ENCODE results near the gene CPTP.

The CPTP gene

DNA sequence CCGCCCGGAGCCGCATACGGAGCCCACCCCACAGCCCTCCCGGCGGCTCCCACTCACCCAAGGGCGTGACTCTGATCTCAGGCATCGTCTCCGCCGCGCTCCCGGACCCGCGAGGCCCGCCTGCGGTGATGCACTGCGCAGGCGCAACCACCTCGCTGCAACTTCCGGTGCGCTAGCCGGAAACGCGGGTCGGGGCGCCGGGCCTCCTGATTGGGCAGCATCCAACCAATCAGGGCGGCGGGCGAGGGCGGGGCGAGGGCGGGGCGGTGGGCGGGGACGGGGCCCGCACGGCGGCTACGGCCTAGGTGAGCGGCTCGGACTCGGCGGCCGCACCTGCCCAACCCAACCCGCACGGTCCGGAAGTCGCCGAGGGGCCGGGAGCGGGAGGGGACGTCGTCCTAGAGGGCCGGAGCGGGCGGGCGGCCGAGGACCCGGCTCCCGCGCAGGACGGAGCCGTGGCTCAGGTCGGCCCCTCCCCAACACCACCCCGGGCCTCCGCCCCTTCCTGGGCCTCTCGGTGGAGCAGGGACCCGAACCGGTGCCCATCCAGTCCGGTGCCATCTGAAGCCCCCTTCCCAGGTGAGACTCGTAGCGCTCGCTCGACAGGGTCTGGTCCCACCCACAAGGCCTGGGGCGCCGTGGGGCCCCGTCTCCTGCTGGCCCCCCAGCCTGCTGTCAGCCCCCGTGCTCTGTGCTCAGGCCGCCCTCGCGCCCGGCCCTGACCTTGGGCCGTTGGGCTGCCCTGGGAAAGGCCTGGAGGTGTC, at the start of gene CPTP, which contains the start of gene INTS11:
TSS of gene CPTP (plus strand) at position 279 of the 764 bp plus-strand sequence. CDS start 2,109 bp downstream, outside the sequence.
TSS of gene INTS11 (minus strand) at position 137 of the 764 bp plus-strand sequence. CDS start at position 85, 52 bp downstream.
- DNase-seq, result peak; percentile 86

DNA sequence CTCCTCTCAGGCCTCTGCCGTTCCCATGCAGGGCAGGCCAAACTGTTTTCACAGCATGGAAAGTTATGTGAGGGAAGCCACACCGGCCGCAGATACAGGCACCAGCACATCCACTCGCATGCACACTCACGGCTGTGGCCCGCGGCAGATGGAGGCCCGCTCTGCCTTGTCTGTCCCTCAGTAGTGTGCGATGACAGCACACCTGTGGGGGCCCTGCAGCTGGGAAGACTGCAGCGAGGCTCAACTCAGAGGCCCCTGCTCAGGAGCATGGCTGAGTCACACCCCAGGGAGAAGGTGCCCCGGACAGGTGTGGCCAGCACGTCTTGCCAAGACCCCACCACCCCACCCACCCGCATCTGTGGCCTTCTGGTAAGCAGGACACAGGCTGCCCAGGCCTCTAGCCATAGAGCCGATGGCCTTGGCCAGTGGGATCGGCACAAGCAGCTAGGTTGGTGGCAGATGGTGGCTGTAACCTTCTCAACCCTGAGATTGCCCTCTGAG, 49.6 kb upstream of the CPTP start:
- DNase-seq, result no peak

DNA sequence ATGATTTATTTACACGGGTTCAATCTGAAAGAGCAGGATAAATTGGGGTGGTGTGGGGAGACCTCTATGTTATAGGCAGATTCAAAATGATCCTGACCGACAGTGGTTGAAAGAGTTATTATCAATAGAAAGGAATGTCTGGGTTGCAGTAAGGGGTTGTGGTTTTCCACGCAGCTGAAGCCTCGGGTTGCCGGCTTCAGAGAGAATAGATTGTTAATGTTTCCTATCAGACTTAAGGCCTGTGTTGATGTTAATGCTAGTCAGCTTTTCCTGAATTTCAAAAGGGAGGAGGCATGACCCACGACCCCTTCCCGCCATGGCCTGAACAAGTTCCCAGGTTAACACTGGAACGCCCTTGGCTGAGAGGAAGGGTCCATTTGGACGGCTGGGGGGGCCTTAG, 48.8 kb upstream of the CPTP start:
- DNase-seq, result no peak

GRCh38 chr1:1278620-1279019, 46.0 kb upstream of the CPTP start:
- no peak for DNase-seq

GRCh38 chr1:1279028-1279427, 45.6 kb upstream of the CPTP start:
- no peak for DNase-seq

DNA sequence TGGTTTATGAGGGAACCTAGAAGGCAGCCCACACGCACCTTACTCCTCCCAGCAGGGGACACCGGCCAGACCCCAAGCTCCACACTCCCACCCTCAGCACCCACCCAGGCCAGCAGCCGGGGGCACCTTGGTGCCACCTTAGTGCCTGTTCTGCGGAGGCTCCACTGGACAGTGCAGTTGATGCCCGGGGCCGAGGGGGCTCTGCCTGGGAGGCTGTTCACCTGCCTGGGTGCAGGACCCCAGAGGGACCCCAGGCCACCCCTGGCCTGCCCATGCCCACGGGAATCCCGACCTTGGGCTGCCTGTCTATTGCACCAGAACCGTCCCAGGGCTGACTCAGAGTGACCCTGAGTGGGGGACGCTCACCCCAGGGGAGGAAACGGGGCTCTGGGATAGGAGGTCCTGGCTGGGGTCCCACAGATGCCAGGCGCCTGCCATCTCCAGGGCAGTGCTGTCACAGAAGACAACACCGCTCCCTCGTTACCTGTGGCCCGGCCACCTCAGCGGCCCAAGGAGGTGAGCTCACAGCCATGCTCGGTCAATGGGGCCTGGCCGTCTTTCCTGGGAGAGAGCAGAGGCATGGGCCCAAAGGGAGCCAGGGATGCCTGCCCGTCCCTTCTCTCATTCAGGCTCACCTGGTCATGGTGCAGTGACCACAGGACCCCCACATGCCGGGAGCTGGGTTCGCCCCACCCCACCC, 43.7 kb upstream of the CPTP start:
- DNase-seq, result no peak

DNA sequence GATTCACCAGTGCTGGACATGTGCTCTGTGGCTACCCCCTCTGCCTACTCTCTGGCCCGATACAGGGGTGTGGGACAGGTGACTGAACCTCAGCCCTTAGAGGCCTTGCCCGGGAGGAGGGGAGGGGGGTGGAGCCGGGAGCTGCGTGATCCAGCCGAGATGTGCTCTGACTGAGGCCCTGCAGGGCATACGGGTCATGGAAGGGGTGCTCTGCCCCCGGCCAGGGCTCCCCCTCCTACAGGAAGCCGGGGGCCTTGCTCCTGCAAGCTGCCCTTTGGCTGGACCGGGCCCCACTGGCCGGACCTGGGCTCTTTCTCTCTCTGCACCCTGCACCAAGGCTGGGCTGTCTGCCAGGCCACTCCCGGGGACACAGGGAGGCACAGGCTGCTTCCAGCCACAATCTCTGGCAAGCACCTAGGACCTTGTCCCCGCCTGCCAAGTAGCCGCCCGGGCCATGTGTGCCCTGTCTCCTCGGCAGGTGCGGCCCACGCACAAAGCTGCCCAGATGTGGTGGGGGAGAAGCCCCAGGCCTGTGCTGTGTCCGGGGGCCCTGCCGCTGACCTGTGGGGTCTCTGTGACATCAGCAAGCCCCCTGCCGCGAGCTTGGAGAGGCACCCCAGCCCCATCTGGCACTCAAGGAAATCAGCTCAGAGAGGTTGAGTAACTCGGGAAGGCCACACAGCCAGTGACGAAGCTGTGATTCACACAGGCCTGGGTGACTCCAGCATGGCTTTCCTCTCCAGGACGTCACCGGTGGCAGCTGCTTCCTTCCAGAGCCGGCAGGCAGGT, 42.9 kb upstream of the CPTP start:
- no peak for DNase-seq

- no peak for DNase-seq
Measured at GRCh38 chr1:1282998-1283397, 41.6 kb upstream of the CPTP start.

DNA sequence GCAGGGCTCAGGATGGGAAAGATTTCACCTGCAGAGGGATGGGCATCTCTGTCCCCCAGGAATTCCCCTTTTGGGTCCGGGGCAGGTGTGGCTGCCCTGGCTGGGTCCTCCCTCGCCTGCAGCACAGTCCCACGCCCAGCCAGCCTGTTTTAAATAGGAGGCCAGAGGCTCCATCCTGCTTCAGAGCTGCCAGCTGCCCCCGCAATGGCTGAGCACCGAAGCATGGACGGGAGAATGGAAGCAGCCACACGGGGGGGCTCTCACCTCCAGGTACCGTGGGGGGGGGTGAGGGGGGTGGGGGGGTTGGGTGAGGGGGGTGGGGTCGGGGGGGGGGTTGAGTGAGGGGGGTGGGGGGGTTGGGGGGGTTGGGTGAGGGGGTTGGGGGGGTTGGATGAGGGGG, 40.8 kb upstream of the CPTP start:
- no peak for DNase-seq

DNA sequence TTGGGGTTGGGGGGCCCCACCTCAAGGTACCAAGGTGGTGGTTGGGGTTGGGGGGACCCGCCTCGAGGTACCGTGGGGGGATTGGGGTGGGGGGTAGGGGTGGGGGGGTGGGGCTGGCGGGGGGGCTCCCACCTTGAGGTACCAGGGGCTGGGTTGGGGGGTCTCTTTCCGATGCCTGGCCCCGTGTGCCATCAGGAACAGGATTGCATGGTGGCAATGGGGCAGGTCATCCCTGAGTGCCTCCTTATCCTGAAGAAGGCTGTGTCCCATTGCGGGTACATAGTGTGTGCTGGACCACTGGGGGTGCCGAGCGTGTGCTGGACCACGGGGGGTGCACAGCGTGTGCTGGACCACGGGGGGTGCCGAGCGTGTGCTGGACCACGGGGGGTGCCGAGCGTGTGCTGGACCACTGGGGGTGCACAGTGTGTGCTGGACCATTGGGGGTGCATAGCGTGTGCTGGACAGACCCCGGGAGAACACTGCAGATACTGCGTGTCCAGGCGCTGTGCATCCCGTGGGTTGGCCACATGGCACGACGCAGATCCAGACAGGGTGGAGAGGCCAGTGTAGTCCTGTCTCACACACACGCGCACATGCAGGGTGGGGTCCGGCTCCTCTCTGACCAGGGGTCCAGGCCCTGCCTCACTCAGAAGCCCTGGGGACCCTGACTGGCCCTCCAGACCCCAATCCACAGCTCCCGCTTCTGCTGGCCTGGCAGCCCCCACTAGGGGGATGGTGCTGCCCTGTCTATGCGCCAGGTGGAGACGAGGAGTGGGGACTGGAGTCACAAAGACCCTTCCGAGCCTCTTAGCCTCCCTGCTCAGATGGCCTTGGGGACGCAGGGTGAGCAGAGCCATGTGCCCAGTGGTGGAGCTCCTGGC, 40.1 kb upstream of the CPTP start:
- no peak for DNase-seq

DNA sequence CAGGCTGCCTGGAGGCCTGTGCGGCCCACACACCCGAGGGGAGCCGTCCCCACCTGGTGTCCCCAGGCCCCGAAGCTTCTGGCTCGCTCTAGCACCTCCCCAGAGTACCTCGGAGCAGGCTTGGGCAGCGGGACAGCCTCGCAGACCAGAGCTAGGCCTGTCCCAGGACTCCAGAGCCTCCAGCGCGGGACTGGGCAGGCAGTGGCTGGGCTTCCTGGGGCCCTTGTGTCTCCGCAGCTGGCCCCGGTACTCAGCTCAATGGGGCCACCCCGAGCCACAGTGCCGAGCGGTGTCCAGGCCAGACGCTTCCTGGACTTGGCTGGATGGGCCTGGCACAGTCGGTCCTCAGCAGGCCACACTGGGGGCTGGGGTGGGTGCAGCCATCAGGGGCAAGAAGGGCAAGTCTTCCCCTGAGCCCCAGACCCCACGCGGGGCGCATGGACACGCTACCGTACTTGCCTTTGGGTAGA, 39.5 kb upstream of the CPTP start:
- no peak for DNase-seq

GRCh38 chr1:1285611-1286311, 38.8 kb upstream of the CPTP start:
- no peak for DNase-seq

GRCh38 chr1:1286313-1287261, 38.0 kb upstream of the CPTP start:
- no peak for DNase-seq

DNA sequence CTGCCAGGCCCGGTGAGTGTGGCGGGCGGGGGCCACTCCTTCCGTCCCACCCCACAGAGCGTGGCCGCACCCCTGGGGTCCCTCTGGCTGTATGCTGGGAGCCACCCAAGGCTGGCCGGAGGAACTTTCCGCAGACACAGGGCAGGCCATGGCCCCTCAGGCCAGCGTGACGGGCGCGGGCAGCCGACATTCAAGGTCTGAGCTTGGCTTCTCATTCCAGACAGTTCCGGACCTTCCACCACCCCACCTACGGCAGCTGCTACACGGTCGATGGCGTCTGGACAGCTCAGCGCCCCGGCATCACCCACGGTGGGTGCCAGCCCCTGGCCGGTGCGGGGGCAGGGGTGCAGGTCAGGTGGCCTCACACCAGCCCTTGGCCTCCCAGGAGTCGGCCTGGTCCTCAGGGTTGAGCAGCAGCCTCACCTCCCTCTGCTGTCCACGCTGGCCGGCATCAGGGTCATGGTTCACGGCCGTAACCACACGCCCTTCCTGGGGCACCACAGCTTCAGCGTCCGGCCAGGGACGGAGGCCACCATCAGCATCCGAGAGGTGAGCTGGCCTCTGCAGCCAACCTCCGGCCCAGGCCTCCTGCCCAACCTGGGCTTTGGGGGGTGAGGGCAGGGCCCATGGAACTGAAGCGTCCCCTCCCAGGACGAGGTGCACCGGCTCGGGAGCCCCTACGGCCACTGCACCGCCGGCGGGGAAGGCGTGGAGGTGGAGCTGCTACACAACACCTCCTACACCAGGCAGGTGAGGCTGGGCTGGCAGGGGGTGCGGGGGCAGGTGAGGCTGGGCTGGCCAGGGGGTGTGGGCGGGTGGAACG, 37.1 kb upstream of the CPTP start:
- DNase-seq, result no peak

- DNase-seq, result peak; percentile 64
Measured at GRCh38 chr1:1290238-1290731, 34.3 kb upstream of the CPTP start.

DNA sequence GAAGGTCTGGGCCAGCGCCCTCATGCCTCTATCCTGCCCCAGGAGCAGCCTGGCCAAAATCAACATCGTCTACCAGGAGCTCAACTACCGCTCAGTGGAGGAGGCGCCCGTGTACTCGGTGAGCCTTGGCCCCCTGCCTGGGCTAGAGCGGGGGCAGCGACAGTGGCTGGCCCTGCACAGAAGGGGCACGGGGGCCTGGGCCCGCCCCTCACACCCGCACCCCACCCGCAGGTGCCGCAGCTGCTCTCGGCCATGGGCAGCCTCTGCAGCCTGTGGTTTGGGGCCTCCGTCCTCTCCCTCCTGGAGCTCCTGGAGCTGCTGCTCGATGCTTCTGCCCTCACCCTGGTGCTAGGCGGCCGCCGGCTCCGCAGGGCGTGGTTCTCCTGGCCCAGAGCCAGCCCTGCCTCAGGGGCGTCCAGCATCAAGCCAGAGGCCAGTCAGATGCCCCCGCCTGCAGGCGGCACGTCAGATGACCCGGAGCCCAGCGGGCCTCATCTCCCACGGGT, 33.5 kb upstream of the CPTP start:
- no peak for DNase-seq

GRCh38 chr1:1291548-1292441, 32.8 kb upstream of the CPTP start:
- peak; percentile 81 for DNase-seq

GRCh38 chr1:1292442-1292779, 32.2 kb upstream of the CPTP start:
- DNase-seq, result no peak

Measured in NCI-H1436 (cell line).